ENCODE data around the gene ARNT2.

Gene ARNT2

GRCh38 chr15:80588801-80589200 lies 184.6 kb downstream of the ARNT2 start:
- no peak overlapping the region for H3K4me3 ChIP-seq
- no peak overlapping the region for H3K27ac ChIP-seq
- H3K4me2 ChIP-seq, result no peak overlapping the region

GRCh38 chr15:80590761-80591355 lies 186.7 kb downstream of the ARNT2 start:
- Histone ChIP-seq H3K4me3 (no peak overlapping the region), H3K27ac (no peak overlapping the region)
- no peak for TF ChIP-seq Cebpa-rat (IDR thresholded peaks at IDR 0.05)

More at GRCh38 chr15:80588801-80589200, 184.6 kb downstream of the ARNT2 start:
- no peak for TF ChIP-seq Cebpa-rat (IDR thresholded peaks at IDR 0.05)
- Histone ChIP-seq H3K4me1 (peaks cover 2% of the 10 kb centered on the region; the same call in 1 of the 2 replicates), H3K36me3 (peaks cover 13% of the 10 kb centered on the region; the same call in 1 of the 2 replicates), H3K9ac (no peak overlapping the region), H4K20me1 (no peaks in the 10 kb centered on the region), H3K27me3 (no peaks in the 10 kb centered on the region), H3K9me3 (no peaks in the 10 kb centered on the region)

GRCh38 chr15:80591471-80591870 lies 187.3 kb downstream of the ARNT2 start:
- no peak overlapping the region for H3K4me3 ChIP-seq
- no peak overlapping the region for H3K27ac ChIP-seq
- H3K4me2 ChIP-seq, result no peak overlapping the region
- H4K20me1 ChIP-seq, result no peaks in the 10 kb centered on the region
- H3K4me1 ChIP-seq, result peaks cover 13% of the 10 kb centered on the region
- peaks cover 13% of the 10 kb centered on the region; the same call in 1 of the 2 replicates for H3K36me3 ChIP-seq
- H3K9ac ChIP-seq, result no peak overlapping the region
- no peaks in the 10 kb centered on the region for H3K9me3 ChIP-seq
- no peak for TF ChIP-seq Cebpa-rat (IDR thresholded peaks at IDR 0.05)
- no peaks in the 10 kb centered on the region for H3K27me3 ChIP-seq

More at GRCh38 chr15:80590761-80591355, 186.7 kb downstream of the ARNT2 start:
- Histone ChIP-seq H3K9me3 (no peaks in the 10 kb centered on the region), H3K27me3 (no peaks in the 10 kb centered on the region), H3K36me3 (peaks cover 13% of the 10 kb centered on the region; the same call in 1 of the 2 replicates), H4K20me1 (no peaks in the 10 kb centered on the region), H3K4me2 (no peak overlapping the region), H3K4me1 (peaks cover 13% of the 10 kb centered on the region), H3K9ac (no peak overlapping the region)

- no peak overlapping the region for H3K4me3 ChIP-seq
- no peaks in the 10 kb centered on the region for H3K9me3 ChIP-seq
- H3K9ac ChIP-seq, result no peak overlapping the region
- TF ChIP-seq Cebpa-rat (IDR thresholded peaks at IDR 0.05), result no peak
- H3K27me3 ChIP-seq, result no peaks in the 10 kb centered on the region
- no peak overlapping the region for H3K27ac ChIP-seq
- H3K4me1 ChIP-seq, result peaks cover 13% of the 10 kb centered on the region
- H4K20me1 ChIP-seq, result no peaks in the 10 kb centered on the region
- H3K4me2 ChIP-seq, result no peak overlapping the region
- peaks cover 13% of the 10 kb centered on the region; the same call in 1 of the 2 replicates for H3K36me3 ChIP-seq
These were observed 188.0 kb downstream of the ARNT2 start for GRCh38 chr15:80591938-80592825.

GRCh38 chr15:80593486-80594030 lies 189.4 kb downstream of the ARNT2 start:
- no peak for TF ChIP-seq Cebpa-rat (IDR thresholded peaks at IDR 0.05)
- H3K9ac ChIP-seq, result no peak overlapping the region
- no peaks in the 10 kb centered on the region for H3K27me3 ChIP-seq
- no peaks in the 10 kb centered on the region for H4K20me1 ChIP-seq
- H3K4me3 ChIP-seq, result no peak overlapping the region
- H3K9me3 ChIP-seq, result no peaks in the 10 kb centered on the region
- no peak overlapping the region for H3K4me2 ChIP-seq
- H3K36me3 ChIP-seq, result peaks cover 13% of the 10 kb centered on the region; the same call in 1 of the 2 replicates
- peaks cover 13% of the 10 kb centered on the region for H3K4me1 ChIP-seq
- no peak overlapping the region for H3K27ac ChIP-seq

GRCh38 chr15:80594091-80594889 lies 190.1 kb downstream of the ARNT2 start:
- H3K4me1 ChIP-seq, result peaks cover 13% of the 10 kb centered on the region
- no peak overlapping the region for H3K9ac ChIP-seq
- H3K27ac ChIP-seq, result no peak overlapping the region
- no peak overlapping the region for H3K4me3 ChIP-seq
- H4K20me1 ChIP-seq, result no peaks in the 10 kb centered on the region
- H3K27me3 ChIP-seq, result no peaks in the 10 kb centered on the region
- H3K36me3 ChIP-seq, result peaks cover 13% of the 10 kb centered on the region; the same call in 1 of the 2 replicates
- TF ChIP-seq Cebpa-rat (IDR thresholded peaks at IDR 0.05), result no peak
- H3K9me3 ChIP-seq, result no peaks in the 10 kb centered on the region
- H3K4me2 ChIP-seq, result peak overlapping the region; percentile 60

GRCh38 chr15:80595396-80595795 lies 191.2 kb downstream of the ARNT2 start:
- Histone ChIP-seq H3K27me3 (no peaks in the 10 kb centered on the region), H3K9me3 (no peaks in the 10 kb centered on the region), H3K36me3 (peaks cover 13% of the 10 kb centered on the region; the same call in 1 of the 2 replicates), H4K20me1 (no peaks in the 10 kb centered on the region), H3K4me1 (peaks cover 13% of the 10 kb centered on the region), H3K4me2 (no peak overlapping the region), H3K9ac (no peak overlapping the region), H3K27ac (no peak overlapping the region), H3K4me3 (no peak overlapping the region)
- no peak for TF ChIP-seq Cebpa-rat (IDR thresholded peaks at IDR 0.05)

GRCh38 chr15:80596521-80596976 lies 192.4 kb downstream of the ARNT2 start:
- Histone ChIP-seq H3K4me1 (peaks cover 13% of the 10 kb centered on the region), H3K9ac (no peak overlapping the region), H3K4me2 (no peak overlapping the region), H4K20me1 (no peaks in the 10 kb centered on the region), H3K27me3 (no peaks in the 10 kb centered on the region), H3K27ac (no peak overlapping the region), H3K36me3 (peaks cover 7% of the 10 kb centered on the region; the same call in 1 of the 2 replicates), H3K4me3 (no peak overlapping the region), H3K9me3 (no peaks in the 10 kb centered on the region)
- TF ChIP-seq Cebpa-rat (IDR thresholded peaks at IDR 0.05), result no peak

- peaks cover 13% of the 10 kb centered on the region for H3K4me1 ChIP-seq
- H3K27ac ChIP-seq, result no peak overlapping the region
- no peaks in the 10 kb centered on the region for H3K27me3 ChIP-seq
- H3K9ac ChIP-seq, result no peak overlapping the region
- no peak overlapping the region for H3K4me3 ChIP-seq
- H3K4me2 ChIP-seq, result no peak overlapping the region
- H3K36me3 ChIP-seq, result peaks cover 4% of the 10 kb centered on the region; the same call in 1 of the 2 replicates
- H4K20me1 ChIP-seq, result no peaks in the 10 kb centered on the region
- H3K9me3 ChIP-seq, result no peaks in the 10 kb centered on the region
- no peak for TF ChIP-seq Cebpa-rat (IDR thresholded peaks at IDR 0.05)
These were observed 192.9 kb downstream of the ARNT2 start for GRCh38 chr15:80597076-80597475.
